GM12872 (cell line): Measurements from ENCODE around the gene PRKD3.

Experiments used
- CTCF ChIP-seq: IDR thresholded peaks from 3 replicates; pipeline ENCODE4 v1.5.1; 2011; ENCODE audit warnings: low read depth, mild to moderate bottlenecking, low read length, moderate library complexity; ENCODE audit not compliant: insufficient read depth

The PRKD3 gene

DNA sequence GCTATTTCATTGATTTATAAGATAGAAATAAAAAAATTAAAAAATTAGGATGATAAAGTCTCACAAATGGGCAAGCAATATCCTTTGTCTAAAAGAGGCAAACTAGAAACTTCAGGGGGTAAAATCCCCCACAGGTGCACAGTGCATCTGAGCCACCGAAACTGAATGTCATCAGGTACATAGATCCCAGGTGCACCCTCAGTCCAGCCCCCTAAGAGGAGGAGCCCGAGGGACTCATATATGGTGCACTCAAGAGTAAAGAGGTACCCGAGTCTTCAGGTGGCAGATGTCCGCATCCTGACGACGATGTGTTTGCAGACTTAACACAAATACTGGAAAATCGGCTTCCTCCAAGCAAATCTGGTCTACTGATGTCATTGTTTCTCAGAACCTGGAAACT is 31.1 kb upstream of the PRKD3 start:
- TF ChIP-seq CTCF, result no peak

DNA sequence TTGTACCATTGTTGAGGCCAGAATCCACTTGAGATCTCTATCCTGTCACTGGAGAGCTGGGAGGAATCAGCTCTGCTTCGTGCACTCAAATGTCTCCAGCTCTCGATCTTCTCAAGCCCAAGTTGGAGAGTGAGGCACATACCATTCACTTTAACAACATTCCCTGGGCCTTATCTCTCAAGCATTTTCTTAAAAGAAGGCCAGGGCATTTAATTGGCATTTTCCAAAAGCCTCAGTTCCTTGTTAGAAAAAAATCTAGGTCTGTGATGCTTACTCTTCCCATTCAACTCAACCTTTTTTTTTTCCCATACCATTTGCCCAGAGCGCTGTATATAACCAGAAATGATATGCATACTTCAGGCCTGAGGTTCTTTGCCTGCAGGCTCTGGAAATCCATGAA is 29.9 kb upstream of the PRKD3 start:
- no peak for TF ChIP-seq CTCF

- no peak for TF ChIP-seq CTCF
Measured at GRCh38 chr2:37350034-37350433, 25.4 kb upstream of the PRKD3 start.

- no peak for TF ChIP-seq CTCF
Measured at GRCh38 chr2:37349231-37349860, 24.7 kb upstream of the PRKD3 start.

GRCh38 chr2:37348155-37348554 is 23.5 kb upstream of the PRKD3 start:
- no peak for TF ChIP-seq CTCF

- no peak for TF ChIP-seq CTCF
Measured at GRCh38 chr2:37344453-37345361, 20.1 kb upstream of the PRKD3 start, which contains the start of gene QPCT. TSS of gene QPCT (plus strand) at chr2:37344630. CDS start at chr2:37344732, 102 bp downstream.

- TF ChIP-seq CTCF, result no peak; the same call in 2 of the 3 replicates
Measured at GRCh38 chr2:37343537-37344434, 19.2 kb upstream of the PRKD3 start.
